Esophagus (tissue), 2 donors: ENCODE results near the gene GALNT7. TPM values are rescaled to one million over a fixed set of nuclear protein-coding genes. Genes with fewer than 3 reads are reported as not detected.
"Not testable (repeated sequence)": the region's sequence is repeated elsewhere in the genome, so short reads cannot be mapped to it uniquely, and the experiment has no call there.

Experiments used
- H3K27ac ChIP-seq, 2 donors: one replicate each; pipeline ENCODE4 v1.5.1; 2013; ENCODE audit warnings: low read depth in 2 of 2, mild to moderate bottlenecking in 2 of 2, inconsistent platforms in 1 of 2, low read length in 1 of 2, moderate library complexity in 1 of 2
- H3K27me3 ChIP-seq, 2 donors: one replicate each; pipeline ENCODE4 v1.6.1; 2013; ENCODE audit warnings: low read length in 2 of 2, control low read depth in 1 of 2, mild to moderate bottlenecking in 1 of 2; ENCODE audit not compliant: insufficient read depth in 2 of 2, control insufficient read depth in 1 of 2
- H3K36me3 ChIP-seq, 2 donors: one replicate each; pipeline ENCODE4 v1.6.1; 2013; ENCODE audit warnings: low read length in 1 of 2; ENCODE audit not compliant: control insufficient read depth in 2 of 2, insufficient read depth in 2 of 2
- H3K4me1 ChIP-seq, 2 donors: one replicate each; pipeline ENCODE4 v1.6.1; 2013; ENCODE audit warnings: low read length in 1 of 2; ENCODE audit not compliant: control insufficient read depth in 2 of 2, insufficient read depth in 2 of 2
- H3K4me3 ChIP-seq, 2 donors: one replicate each; pipeline ENCODE4 v1.5.1; 2013; ENCODE audit warnings: low read length in 2 of 2, mild to moderate bottlenecking in 2 of 2, low read depth in 1 of 2, moderate library complexity in 1 of 2
- H3K9me3 ChIP-seq, 2 donors: one replicate each; pipeline ENCODE4 v1.6.1; 2013; ENCODE audit warnings: mild to moderate bottlenecking in 2 of 2, low read depth in 1 of 2, low read length in 1 of 2, moderate library complexity in 1 of 2; ENCODE audit not compliant: control insufficient read depth in 2 of 2, insufficient read depth in 1 of 2
- WGBS, 2 donors: extraction: QIAGEN DNeasy Blood & Tissue Kit; methylation state at CpG; one replicate each; pipeline ENCODE4 v1.1.7; 2013; 5-methylcytosine and 5-hydroxymethylcytosine counted together
- polyA plus RNA-seq, 2 donors: library from polyadenylated mRNA; stranded (reverse); fragments of 200-250 nt; gene quantifications; one replicate each; pipeline ENCODE4 v1.2.3, GENCODE V29; 2013
- donor health status: healthy with polysubstance abuse.
- donor health status: Bipolar disorder and iron deficiency.

GALNT7 gene
- polyA plus RNA-seq = 10 to 100 TPM; 13.6 to 15.1 TPM

- Histone ChIP-seq H3K9me3 (no peaks in the 10 kb centered on the region), H3K4me1 (no peaks in the 10 kb centered on the region), H3K4me3 (peak within 1 kb of the TSS; percentile 73 to 94), H3K27me3 (no peaks in the 10 kb centered on the region), H3K27ac (peak within 1 kb of the TSS; percentile 88 to 90), H3K36me3 (no peaks in the 10 kb centered on the region)
- 1% methylated on average over 36 to 64 of the region's 64 CpGs for WGBS, 2 donors
Measured at GRCh38 chr4:173168396-173169177, at the start of gene GALNT7. Gene GALNT7 (plus strand): TSS chr4:173168811. CDS start chr4:173168836, 25 bp downstream.

- not testable (repeated sequence) for H3K4me3 ChIP-seq, H3K36me3 ChIP-seq, H3K27me3 ChIP-seq, H3K4me1 ChIP-seq, H3K9me3 ChIP-seq
- H3K27ac ChIP-seq = peak overlapping the region in 1 of 2 donors; percentile 54
- WGBS, 2 donors = 94 to 97% methylated on average over 2 of the region's 2 CpGs
Measured at GRCh38 chr4:173118819-173119218, 49.8 kb upstream of the GALNT7 start.

GRCh38 chr4:173119818-173120217 is 48.8 kb upstream of the GALNT7 start:
- Histone ChIP-seq H3K4me3 (no peak overlapping the region), H3K36me3 (no peaks in the 10 kb centered on the region), H3K27ac (peak overlapping the region in 1 of 2 donors; percentile 51), H3K4me1 (peaks cover 0 to 4% of the 10 kb centered on the region in 2 donors), H3K27me3 (no peaks in the 10 kb centered on the region), H3K9me3 (no peaks in the 10 kb centered on the region)
- 55 to 66% methylated on average over 3 of the region's 3 CpGs for WGBS, 2 donors

GRCh38 chr4:173121076-173121561 is 47.5 kb upstream of the GALNT7 start:
- 19 to 23% methylated on average over 3 of the region's 3 CpGs for WGBS, 2 donors
- no peak overlapping the region for H3K4me3 ChIP-seq
- peak overlapping the region; percentile 38 to 49 for H3K27ac ChIP-seq

GRCh38 chr4:173124209-173124865 is 44.3 kb upstream of the GALNT7 start:
- no peaks in the 10 kb centered on the region for H3K27me3 ChIP-seq
- H3K36me3 ChIP-seq = no peaks in the 10 kb centered on the region
- WGBS, 2 donors = 91 to 93% methylated on average over 7 of the region's 7 CpGs
- H3K4me3 ChIP-seq = no peak overlapping the region
- no peaks in the 10 kb centered on the region for H3K9me3 ChIP-seq
- no peak overlapping the region for H3K27ac ChIP-seq
- H3K4me1 ChIP-seq = peaks cover 0 to 4% of the 10 kb centered on the region in 2 donors

More at GRCh38 chr4:173121076-173121561, 47.5 kb upstream of the GALNT7 start:
- no peaks in the 10 kb centered on the region for H3K9me3 ChIP-seq
- H3K27me3 ChIP-seq = no peaks in the 10 kb centered on the region
- peaks cover 0 to 4% of the 10 kb centered on the region in 2 donors for H3K4me1 ChIP-seq
- H3K36me3 ChIP-seq = no peaks in the 10 kb centered on the region

- no peaks in the 10 kb centered on the region for H3K9me3 ChIP-seq
- no peaks in the 10 kb centered on the region for H3K27me3 ChIP-seq
- H3K27ac ChIP-seq = no peak overlapping the region
- H3K36me3 ChIP-seq = no peaks in the 10 kb centered on the region
- peaks cover 0 to 4% of the 10 kb centered on the region in 2 donors for H3K4me1 ChIP-seq
- 76 to 79% methylated on average over 4 of the region's 4 CpGs for WGBS, 2 donors
- no peak overlapping the region for H3K4me3 ChIP-seq
Measured at GRCh38 chr4:173125216-173125812, 43.3 kb upstream of the GALNT7 start.

GRCh38 chr4:173128199-173128890 is 40.3 kb upstream of the GALNT7 start:
- Histone ChIP-seq H3K36me3 (no peaks in the 10 kb centered on the region), H3K4me3 (no peak overlapping the region), H3K27ac (no peak overlapping the region), H3K4me1 (no peaks in the 10 kb centered on the region), H3K27me3 (no peaks in the 10 kb centered on the region), H3K9me3 (no peaks in the 10 kb centered on the region)
- WGBS, 2 donors = 81 to 87% methylated on average over 6 of the region's 6 CpGs

- Histone ChIP-seq H3K36me3 (no peaks in the 10 kb centered on the region), H3K4me3 (no peak overlapping the region), H3K27ac (peak overlapping the region in 1 of 2 donors; percentile 53), H3K4me1 (no peaks in the 10 kb centered on the region), H3K9me3 (no peaks in the 10 kb centered on the region), H3K27me3 (no peaks in the 10 kb centered on the region)
- WGBS, 2 donors = 63 to 82% methylated on average over 5 of the region's 5 CpGs
Measured at GRCh38 chr4:173130687-173131086, 37.9 kb upstream of the GALNT7 start.

GRCh38 chr4:173134426-173134825 is 34.2 kb upstream of the GALNT7 start:
- no peaks in the 10 kb centered on the region for H3K36me3 ChIP-seq
- H3K4me1 ChIP-seq = no peaks in the 10 kb centered on the region
- H3K27me3 ChIP-seq = no peaks in the 10 kb centered on the region
- no peak overlapping the region for H3K27ac ChIP-seq
- H3K4me3 ChIP-seq = no peak overlapping the region
- whole genome bisulfite sequencing, 2 donors = 87 to 88% methylated on average over 2 of the region's 2 CpGs
- H3K9me3 ChIP-seq = no peaks in the 10 kb centered on the region
